Mammary epithelial cell (primary cell): ENCODE results near the gene PPFIBP1.

ENCODE experiments used
- EZH2 ChIP-seq: IDR thresholded peaks from 2 replicates; pipeline ENCODE4 v1.6.1; 2012; ENCODE audit warnings: low read length, inconsistent platforms, borderline replicate concordance
- TF ChIP-seq, protein P1 (sequence below), 2 donors: IDR thresholded peaks in 1 of 2; conservative IDR thresholded peaks in 1 of 2; 2 replicates each; pipeline ENCODE4 v1.5.1; 2011 to 2012; ENCODE audit warnings: inconsistent platforms in 2 of 2, low read length in 2 of 2, mild to moderate bottlenecking in 2 of 2, control low read depth in 1 of 2, low read depth in 1 of 2; ENCODE audit not compliant: insufficient read depth in 1 of 2; ENCODE audit errors: extremely low read depth in 1 of 2

DNA sequence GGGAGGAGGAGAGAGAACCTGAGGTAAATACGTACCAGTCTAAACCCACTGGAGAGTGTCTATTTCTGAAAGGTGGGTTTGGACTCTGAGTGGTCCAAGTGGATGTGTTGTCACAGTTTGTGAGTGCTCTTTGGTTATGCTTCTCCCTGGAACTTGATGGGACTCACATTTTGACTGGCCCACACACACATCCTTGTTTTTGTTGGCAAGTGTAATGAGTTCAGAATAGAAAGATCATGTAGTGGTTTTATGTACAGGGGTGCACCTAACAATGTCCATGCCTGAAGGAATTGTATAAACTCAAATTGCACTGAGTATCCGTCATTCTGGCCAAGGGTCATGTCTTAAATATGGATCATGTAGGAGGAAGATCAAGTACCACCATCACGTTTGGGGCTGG lies 4.8 kb downstream of the PPFIBP1 start:
- TF ChIP-seq, protein P1, sequence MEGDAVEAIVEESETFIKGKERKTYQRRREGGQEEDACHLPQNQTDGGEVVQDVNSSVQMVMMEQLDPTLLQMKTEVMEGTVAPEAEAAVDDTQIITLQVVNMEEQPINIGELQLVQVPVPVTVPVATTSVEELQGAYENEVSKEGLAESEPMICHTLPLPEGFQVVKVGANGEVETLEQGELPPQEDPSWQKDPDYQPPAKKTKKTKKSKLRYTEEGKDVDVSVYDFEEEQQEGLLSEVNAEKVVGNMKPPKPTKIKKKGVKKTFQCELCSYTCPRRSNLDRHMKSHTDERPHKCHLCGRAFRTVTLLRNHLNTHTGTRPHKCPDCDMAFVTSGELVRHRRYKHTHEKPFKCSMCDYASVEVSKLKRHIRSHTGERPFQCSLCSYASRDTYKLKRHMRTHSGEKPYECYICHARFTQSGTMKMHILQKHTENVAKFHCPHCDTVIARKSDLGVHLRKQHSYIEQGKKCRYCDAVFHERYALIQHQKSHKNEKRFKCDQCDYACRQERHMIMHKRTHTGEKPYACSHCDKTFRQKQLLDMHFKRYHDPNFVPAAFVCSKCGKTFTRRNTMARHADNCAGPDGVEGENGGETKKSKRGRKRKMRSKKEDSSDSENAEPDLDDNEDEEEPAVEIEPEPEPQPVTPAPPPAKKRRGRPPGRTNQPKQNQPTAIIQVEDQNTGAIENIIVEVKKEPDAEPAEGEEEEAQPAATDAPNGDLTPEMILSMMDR (conservative IDR thresholded peaks at IDR 0.05 in 1 of 2, IDR thresholded peaks at IDR 0.05 in 1 of 2; ENCODE audit: extremely low read depth in 1 of 2, insufficient read depth in 1 of 2, low read depth in 1 of 2, low read length in 2 of 2): no peak
- no peak for TF ChIP-seq EZH2
